SH-SY5Y (cell line): ENCODE measurements around the gene DEFB126.

Experiments
- GATA2 ChIP-seq: IDR thresholded peaks from 2 replicates; pipeline ENCODE4 v1.6.1; 2011; ENCODE audit warnings: mild to moderate bottlenecking, low read depth, low read length
- GATA3 ChIP-seq: IDR thresholded peaks from 2 replicates; pipeline ENCODE4 v1.6.1; 2011; ENCODE audit warnings: low read depth, mild to moderate bottlenecking, low read length, moderate library complexity

DNA sequence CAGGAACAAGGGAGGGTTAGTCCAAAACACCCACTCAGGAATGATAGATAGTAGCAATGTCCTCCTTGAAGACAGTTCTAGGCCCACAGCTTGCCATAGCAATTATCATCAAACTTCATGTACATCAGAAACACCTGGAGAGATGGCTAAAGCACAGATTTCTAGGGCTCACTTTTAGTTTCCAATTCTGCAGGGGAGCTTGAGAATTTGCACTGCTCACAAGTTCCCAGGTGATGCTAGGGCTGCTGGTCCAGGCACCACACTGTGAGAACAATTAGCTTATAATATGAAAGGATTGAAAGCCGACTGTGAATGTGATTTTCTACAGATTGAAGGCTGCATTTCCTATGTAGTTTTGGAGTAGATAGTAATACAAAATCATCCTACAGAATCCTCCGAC, 3.5 kb downstream of the DEFB126 start:
- no peak for TF ChIP-seq GATA2
- no peak for TF ChIP-seq GATA3
